T-helper 1 cell treated with Interleukin-12 subunit alpha and Interleukin-12 subunit beta and Interleukin-4 antibody, amounts not matched to agents 30 ng/mL and 1 ng/mL, for 36 hours (primary cell): ENCODE data around the gene LRRC58. TPM values are rescaled to one million over a fixed set of nuclear protein-coding genes. Genes with fewer than 3 reads are reported as not detected.
"Not testable (repeated sequence)": the region's sequence is repeated elsewhere in the genome, so short reads cannot be mapped to it uniquely, and the experiment has no call there.

Source experiments
- intact Hi-C: fragments of 100-400 bp; cut with micrococcal nuclease; formaldehyde crosslinking; loops from one replicate; pipeline ENCODE4 v1.15.1; 2024
- total RNA-seq: library from RNA; stranded (reverse); gene quantifications from 2 replicates; pipeline ENCODE4 v1.2.3, GENCODE V29; 2022

The LRRC58 gene
- total RNA-seq = 22.8 and 23.4 TPM in 2 replicates

DNA sequence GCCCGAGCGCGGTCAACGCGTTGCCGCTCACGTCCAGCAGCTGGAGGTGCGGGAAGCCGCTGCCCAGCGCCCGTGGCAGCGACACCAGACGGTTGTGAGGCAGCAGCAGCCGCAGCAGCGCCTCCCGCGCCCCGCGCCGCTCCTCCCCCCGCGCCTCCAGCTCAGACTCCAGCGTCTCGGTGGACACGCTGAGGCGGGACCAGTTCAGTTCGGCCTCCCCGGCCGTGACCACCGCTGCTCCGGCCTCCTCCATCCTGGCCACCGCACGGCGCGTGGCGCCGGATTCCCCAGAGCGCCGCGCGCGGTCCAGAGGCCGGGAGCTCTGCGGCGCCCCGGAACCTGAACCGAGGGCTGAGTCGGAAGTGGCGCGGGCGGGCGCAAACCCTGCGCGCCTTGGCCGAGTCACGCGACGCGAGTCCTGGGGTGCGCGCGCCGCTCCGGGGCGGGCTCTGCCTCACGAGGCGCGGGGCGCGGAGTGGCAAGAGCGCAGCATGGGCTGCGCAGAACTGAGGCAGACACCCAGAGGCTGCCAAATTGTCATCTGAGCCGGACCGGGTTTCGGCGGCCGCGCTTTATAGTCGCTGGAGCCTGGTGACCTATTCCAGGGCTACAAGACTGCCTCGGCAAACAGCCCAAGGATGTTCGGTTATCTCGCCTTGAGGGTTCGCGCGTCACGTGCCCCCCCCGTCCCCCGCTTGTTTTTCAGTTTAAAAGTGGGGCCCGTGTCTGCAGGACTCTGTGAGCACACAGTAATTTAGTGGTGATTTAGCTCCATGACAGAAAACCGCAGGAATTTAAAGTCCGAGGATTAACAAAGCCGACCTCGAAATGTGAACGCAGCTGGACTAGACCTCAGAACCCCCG is at the start of gene LRRC58:
Gene LRRC58 (minus strand): TSS at position 364 of the 864 bp plus-strand sequence. CDS start 111 bp downstream, at position 253.
- intact Hi-C loops = loop anchor here (1.0 to 10.0 kb wide), 16 partner anchors 68 to 1486 kb away; partner anchors contain the start of genes ARHGAP31, CFAP91, COX17 and EAF2

GRCh38 chr3:120396469-120396868 is 47.3 kb upstream of the LRRC58 start:
- intact Hi-C loops = no loop called here

GRCh38 chr3:120394347-120394746 is 45.2 kb upstream of the LRRC58 start:
- intact Hi-C loops = no loop called here

- intact Hi-C loops = no loop called here
Measured at GRCh38 chr3:120393761-120394160, 44.6 kb upstream of the LRRC58 start.

GRCh38 chr3:120393243-120393642 is 44.1 kb upstream of the LRRC58 start:
- intact Hi-C loops = no loop called here

DNA sequence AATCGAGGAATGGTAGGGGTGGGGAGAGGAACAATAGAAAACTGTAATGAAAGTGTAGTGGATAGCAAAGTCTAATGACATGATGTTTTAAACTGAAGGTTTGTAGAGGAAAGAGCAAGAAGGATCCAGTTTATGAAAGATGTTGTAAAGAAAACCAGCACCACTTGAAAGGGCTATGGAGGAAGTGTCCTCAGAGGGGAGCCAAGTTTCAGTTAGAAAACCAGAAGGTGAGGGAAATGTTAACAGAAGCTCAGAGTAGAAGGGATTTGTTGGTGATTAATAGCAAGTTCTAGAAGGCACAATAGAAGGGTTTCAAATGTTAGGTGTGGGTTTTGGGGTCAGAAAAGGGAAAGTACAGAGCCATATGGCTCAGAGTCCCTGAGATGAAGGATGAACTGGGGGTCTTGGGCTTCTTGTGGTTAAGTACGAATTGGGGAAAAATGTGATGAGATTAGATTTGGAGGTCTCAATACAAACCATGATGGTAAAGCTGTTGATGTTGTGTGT is 33.8 kb upstream of the LRRC58 start:
- intact Hi-C loops = no loop called here

DNA sequence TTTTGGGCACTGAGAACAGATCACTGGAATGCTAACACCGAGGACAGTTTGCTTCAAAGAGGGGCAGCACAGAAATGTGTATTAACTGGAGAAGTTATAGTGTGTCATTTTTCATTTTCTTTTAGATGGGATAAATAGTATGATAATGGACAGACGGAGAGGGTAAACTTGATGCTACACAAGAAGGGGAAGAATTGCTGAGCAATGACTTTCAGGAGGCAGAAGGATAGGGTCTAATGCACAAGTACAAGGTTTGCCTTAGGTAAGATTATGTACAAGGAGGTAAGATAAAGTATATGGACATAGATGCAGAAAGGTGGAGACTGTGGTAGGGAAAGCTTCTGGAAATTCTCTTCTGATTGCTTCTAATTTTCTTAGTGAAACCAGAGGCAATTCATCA is 32.3 kb upstream of the LRRC58 start:
- intact Hi-C loops = no loop called here

- intact Hi-C loops = not testable (repeated sequence)
Measured at GRCh38 chr3:120377948-120378347, 28.8 kb upstream of the LRRC58 start.

GRCh38 chr3:120370463-120370862 is 21.3 kb upstream of the LRRC58 start:
- intact Hi-C loops = no loop called here

GRCh38 chr3:120369037-120369467 is 19.9 kb upstream of the LRRC58 start:
- intact Hi-C loops = no loop called here

- intact Hi-C loops = no loop called here
Measured at GRCh38 chr3:120368172-120368571, 19.0 kb upstream of the LRRC58 start.

- intact Hi-C loops = no loop called here
Measured at GRCh38 chr3:120364821-120365220, 15.7 kb upstream of the LRRC58 start.

DNA sequence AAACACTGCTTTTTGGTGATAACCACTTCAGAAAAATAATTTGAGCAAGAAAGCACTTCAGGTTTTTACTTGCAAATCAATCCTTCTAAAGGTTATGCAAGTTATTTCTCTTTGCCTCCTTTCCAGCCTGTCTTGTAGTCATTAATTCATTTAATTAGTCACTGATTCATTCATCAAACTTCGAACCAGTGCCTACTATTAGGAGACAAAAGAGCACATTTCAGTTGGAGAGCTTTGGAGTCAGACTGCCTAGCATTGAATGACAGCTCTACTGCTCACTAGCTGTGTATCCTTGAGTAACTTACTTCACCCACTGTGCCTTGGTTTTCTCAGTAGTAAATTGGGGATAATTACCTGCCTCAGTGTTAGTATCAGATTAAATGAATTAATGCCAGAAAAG is 14.9 kb upstream of the LRRC58 start:
- intact Hi-C loops = no loop called here

GRCh38 chr3:120357807-120358206 is 8.7 kb upstream of the LRRC58 start:
- intact Hi-C loops = loop anchor here (1.0 kb wide), 1 partner anchor 114 kb away; no protein-coding TSS in a partner anchor

DNA sequence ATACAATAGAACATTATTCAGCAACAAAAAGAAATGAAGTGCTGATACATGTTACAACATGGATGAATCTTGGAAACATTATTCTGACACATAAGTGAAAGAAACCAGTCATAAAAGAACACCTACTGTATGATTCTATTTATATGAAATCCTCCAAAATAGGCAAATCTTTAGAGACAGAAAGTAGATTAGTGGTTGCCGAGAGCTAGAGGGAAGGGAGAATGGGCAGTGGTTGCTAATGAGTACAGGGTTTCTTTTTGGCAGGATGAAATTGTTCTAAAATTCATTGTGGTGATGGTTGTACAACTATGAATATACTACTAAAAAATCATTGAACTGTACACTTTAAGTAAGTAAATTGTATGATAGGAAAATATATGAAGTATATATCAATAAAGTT is 6.3 kb upstream of the LRRC58 start:
- intact Hi-C loops = no loop called here

DNA sequence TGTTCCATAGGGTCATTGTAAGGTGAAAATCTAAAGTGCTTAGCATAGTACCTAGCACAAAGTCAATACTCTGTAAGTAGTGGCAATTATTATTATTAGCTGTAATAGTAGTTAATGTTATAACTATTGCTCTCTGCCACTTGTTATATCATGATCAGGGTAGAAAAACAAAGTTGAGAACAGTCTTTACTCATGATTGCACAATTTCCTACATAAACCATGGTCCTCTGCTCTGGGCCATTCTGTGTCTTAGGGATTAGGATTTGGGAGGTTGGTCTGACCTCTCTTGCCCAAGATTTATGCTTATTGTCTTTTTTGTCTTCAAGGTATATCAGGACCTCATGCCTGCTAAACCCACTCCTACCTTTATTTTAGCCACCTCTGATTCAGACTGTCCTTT is 4.3 kb upstream of the LRRC58 start:
- intact Hi-C loops = no loop called here

- intact Hi-C loops = no loop called here
Measured at GRCh38 chr3:120352017-120352416, 2.9 kb upstream of the LRRC58 start.

DNA sequence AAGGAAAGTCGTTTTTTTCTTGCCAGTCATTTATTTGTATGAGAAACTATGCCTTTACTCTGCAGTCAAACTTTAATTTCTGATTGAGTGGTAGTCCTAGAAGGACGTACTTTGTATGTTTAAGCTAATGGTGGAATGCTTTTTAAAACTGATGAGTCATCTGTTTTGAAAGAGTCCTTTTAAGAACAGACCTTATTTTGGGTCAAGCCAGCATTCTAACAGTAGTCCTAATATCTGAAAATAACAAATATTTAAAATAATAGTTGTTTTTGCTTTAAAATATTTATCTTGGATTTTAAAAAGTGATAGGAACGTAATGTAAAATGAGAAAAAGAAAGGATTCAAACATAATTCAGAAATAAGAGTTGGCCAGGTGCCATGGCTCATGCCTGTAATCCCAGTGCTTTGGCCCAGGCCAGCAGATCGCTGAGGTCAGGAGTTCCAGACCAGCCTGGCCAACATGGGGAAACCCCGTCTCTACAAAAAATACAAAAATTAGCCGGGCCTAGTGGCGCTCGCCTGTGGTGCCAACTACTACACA is 1.3 kb upstream of the LRRC58 start:
- intact Hi-C loops = no loop called here

DNA sequence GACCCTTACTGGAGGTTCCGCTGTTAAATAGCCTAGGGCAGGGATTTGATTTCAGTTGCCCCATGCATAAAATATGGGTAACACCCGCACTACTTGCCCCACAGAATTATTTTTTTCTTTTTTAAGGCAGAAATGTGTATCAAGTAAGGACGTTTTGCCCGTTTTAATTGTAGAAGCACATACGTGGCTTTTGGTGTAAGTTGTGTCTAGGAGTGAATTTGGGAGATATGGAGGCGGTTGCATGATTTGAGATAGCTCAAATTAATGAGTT is 636 bp upstream of the LRRC58 start:
- intact Hi-C loops = loop anchor here (1.0 to 10.0 kb wide), 15 partner anchors 68 to 1485 kb away; partner anchors contain the start of genes ARHGAP31, CFAP91, COX17 and EAF2

DNA sequence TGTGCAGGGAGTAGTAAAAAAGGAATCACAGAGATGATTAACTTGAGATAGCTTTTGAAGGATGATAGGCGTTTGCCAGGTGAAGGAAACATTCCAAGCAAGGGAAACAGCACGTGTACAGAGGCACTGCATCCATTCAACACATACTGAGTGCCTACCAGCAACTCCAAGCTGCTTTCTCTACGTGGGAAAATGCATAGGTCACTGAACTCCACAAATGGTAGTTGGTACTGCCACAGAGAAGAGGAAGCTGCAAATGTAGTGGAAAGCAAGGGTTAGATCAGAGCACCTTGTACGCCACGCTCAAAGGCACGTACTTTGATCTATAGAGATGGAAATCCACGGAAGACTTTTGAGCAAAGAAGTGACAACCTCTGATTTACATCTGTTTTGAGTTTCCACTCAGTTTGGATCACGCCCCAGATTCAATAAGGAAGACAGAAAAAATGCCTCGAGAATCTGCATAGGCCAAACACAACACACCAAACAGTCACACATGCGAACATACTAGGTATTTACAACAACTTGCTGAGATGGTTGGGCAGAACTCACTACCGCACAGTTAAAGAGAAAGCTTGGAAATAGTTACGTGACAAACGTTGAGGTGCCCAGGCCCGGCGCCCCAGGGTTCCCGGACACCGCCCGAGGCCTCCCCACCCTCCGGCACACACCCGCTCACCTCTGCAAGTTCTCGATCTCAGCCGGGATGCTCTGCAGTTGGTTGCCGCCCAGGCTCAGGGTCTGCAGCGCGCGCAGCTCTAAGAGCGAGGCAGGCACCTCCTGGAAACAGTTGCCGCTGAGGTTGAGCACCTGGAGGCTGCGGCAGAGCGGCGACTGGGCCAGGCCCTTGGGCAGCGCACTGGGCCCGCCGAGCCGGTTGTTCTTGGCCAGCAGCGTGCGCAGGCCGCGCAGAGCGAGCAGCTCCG is 826 bp downstream of the LRRC58 start:
- intact Hi-C loops = loop anchor here (1.0 to 10.0 kb wide), 9 partner anchors 104 to 1486 kb away; partner anchors contain the start of genes ARHGAP31, CFAP91, COX17 and EAF2

DNA sequence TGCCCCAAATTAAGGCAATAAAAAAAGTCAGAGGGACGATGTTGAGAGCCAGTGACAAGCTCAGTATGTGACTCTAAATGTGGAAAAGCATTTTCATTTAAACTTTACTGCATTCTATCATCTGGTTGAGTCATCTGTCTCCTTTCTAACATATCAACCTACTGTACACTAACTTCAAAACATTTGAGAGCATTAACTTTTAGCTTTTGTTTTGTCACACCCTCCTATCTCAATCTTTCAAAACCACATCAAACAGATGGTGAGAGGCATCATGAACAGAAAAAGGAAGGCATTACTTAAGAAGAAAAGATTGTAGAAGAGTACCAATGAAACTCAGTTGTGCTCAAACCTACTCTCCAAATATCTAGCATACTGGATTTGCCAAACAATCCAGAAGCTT is 4.8 kb downstream of the LRRC58 start:
- intact Hi-C loops = loop anchor here (1.0 to 10.0 kb wide), 7 partner anchors 14 to 1490 kb away; partner anchors contain the start of genes ARHGAP31, EAF2, GSK3B and GTF2E1
